GM12872 (cell line): ENCODE data around the gene GPRC5B.

Experiments
- CTCF ChIP-seq: IDR thresholded peaks from 3 replicates; pipeline ENCODE4 v1.5.1; 2011; ENCODE audit warnings: low read depth, mild to moderate bottlenecking, low read length, moderate library complexity; ENCODE audit not compliant: insufficient read depth

GPRC5B gene

GRCh38 chr16:19883296-19883965 lies 1.2 kb downstream of the GPRC5B start:
- no peak for TF ChIP-seq CTCF

- no peak for TF ChIP-seq CTCF
Observed at GRCh38 chr16:19882646-19883045, 2.0 kb downstream of the GPRC5B start.

GRCh38 chr16:19882186-19882585 lies 2.5 kb downstream of the GPRC5B start:
- no peak for TF ChIP-seq CTCF

GRCh38 chr16:19881783-19882182 lies 2.9 kb downstream of the GPRC5B start:
- no peak for TF ChIP-seq CTCF

GRCh38 chr16:19881028-19881427 lies 3.6 kb downstream of the GPRC5B start:
- no peak for TF ChIP-seq CTCF

- TF ChIP-seq CTCF, result no peak
Observed at GRCh38 chr16:19879241-19879792, 5.3 kb downstream of the GPRC5B start.

- TF ChIP-seq CTCF, result no peak
Observed at GRCh38 chr16:19878757-19879156, 5.9 kb downstream of the GPRC5B start.
